ENCODE data around the gene TNS3. TPM values are rescaled to one million over a fixed set of nuclear protein-coding genes. Genes with fewer than 3 reads are reported as not detected.

Gene TNS3
- total and polyA plus RNA-seq, 9 of the 15 experiments (the other 6 are each of a cell fraction or from before 2014, with no cell fraction given) = 0.20 TPM; not detected in 8

DNA sequence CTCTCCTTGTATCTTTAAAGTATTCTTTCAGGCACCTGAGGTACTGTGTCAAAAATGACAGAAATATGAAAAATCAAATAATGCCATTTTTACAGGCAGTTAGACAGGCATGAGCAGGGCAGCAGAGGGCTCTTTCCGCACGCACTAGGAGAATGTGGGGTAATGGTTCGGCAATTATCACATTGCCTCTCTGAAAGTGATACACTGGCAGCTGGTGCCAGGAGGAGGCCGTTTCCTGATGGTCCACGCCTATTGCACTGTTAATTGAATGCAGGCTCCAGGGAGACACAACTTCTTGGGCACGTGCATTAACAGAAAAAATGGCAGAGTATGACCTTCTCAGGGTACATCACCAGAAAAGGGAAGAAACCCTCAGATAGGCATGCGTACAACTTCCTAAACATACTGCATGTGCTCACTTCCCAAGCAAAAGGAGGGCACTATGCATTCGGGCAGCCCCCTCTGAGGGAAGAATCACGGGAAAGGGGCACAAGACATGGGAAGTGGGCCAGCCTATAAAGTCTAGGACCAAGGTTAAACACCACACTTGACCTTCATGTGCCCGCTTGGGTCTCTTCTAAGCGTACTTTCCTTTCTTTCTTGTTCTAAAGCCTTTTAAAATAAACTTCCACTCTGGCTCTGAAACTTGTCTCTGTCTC, 161.7 kb downstream of the TNS3 start:
- Histone ChIP-seq H3K4me2 (ENCODE audit: insufficient read depth, low read length) (no peak overlapping the region), H3K4me1 (replicated peaks in 1 of 2; ENCODE audit: control insufficient read depth in 2 of 2, insufficient read depth in 2 of 2, low read length in 2 of 2) (no peaks in the 10 kb centered on the region), H2AFZ (ENCODE audit: low read depth, low read length) (no peak overlapping the region), H4K20me1 (replicated peaks; ENCODE audit: control insufficient read depth, insufficient read depth, low read length) (no peaks in the 10 kb centered on the region), H3K27me3 (ENCODE audit: control insufficient read depth in 2 of 2, insufficient read depth in 2 of 2, low read length in 2 of 2) (peaks cover 0 to 23% of the 10 kb centered on the region in 2 experiments; a peak in 3 of 5 replicates), H3K27ac (ENCODE audit: extremely low read depth, low read depth, low read length) (no peak overlapping the region), H3K4me3 (no peak overlapping the region), H3K9me1 (ENCODE audit: control insufficient read depth, insufficient read depth, low read length) (no peaks in the 10 kb centered on the region), H3K79me2 (ENCODE audit: control insufficient read depth, insufficient read depth, low read length) (no peaks in the 10 kb centered on the region), H3K9me3 (replicated peaks; ENCODE audit: control insufficient read depth, insufficient read depth, low read depth, low read length) (no peaks in the 10 kb centered on the region), H3K36me3 (ENCODE audit: control insufficient read depth, insufficient read depth, low read length) (no peaks in the 10 kb centered on the region), H3K9ac (ENCODE audit: insufficient read depth in 1 of 2, low read depth in 2 of 2, low read length in 2 of 2) (no peak overlapping the region)
- WGBS (ENCODE audit: insufficient coverage, low coverage, missing lambda C conversion rate) = 2% methylated on average over 10 of the region's 11 CpGs
- ChIA-PET CTCF (ENCODE audit: low intra/inter-chr PET ratio) (no interaction called here), POLR2A (no interaction called here)
- no peak for DNase-seq (ENCODE audit: extremely low read depth in 1 of 4, low spot score in 3 of 4)
- no peak for ATAC-seq
- intact Hi-C loops (cut with micrococcal nuclease) = no loop called here
- no TSS peak for BruUV-seq (replicated peaks)
- FAIRE-seq = no peak
- in situ Hi-C loops (cut with MboI) = no loop called here
- TF ChIP-seq FOXO4 (CRISPR knock-in tag; IDR thresholded peaks at IDR 0.05) = no peak
- TF ChIP-seq THAP7 (CRISPR knock-in tag; IDR thresholded peaks at IDR 0.05) = no peak
- no peak for TF ChIP-seq RHOXF2B (CRISPR knock-in tag; conservative IDR thresholded peaks at IDR 0.05)
- no peak for TF ChIP-seq NUFIP1 (IDR thresholded peaks at IDR 0.05; ENCODE audit: partially characterized antibody)
- no peak for TF ChIP-seq ZNF444 (CRISPR knock-in tag; IDR thresholded peaks at IDR 0.05)
- TF ChIP-seq, protein P1, sequence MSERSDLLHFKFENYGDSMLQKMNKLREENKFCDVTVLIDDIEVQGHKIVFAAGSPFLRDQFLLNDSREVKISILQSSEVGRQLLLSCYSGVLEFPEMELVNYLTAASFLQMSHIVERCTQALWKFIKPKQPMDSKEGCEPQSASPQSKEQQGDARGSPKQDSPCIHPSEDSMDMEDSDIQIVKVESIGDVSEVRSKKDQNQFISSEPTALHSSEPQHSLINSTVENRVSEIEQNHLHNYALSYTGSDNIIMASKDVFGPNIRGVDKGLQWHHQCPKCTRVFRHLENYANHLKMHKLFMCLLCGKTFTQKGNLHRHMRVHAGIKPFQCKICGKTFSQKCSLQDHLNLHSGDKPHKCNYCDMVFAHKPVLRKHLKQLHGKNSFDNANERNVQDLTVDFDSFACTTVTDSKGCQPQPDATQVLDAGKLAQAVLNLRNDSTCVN (CRISPR knock-in tag; IDR thresholded peaks at IDR 0.05) = no peak
- TF ChIP-seq, protein P2, sequence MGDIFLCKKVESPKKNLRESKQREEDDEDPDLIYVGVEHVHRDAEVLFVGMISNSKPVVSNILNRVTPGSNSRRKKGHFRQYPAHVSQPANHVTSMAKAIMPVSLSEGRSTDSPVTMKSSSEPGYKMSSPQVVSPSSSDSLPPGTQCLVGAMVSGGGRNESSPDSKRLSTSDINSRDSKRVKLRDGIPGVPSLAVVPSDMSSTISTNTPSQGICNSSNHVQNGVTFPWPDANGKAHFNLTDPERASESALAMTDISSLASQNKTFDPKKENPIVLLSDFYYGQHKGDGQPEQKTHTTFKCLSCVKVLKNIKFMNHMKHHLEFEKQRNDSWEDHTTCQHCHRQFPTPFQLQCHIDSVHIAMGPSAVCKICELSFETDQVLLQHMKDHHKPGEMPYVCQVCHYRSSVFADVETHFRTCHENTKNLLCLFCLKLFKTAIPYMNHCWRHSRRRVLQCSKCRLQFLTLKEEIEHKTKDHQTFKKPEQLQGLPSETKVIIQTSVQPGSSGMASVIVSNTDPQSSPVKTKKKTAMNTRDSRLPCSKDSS (IDR thresholded peaks at IDR 0.05; ENCODE audit: low read depth, partially characterized antibody) = no peak
- TF ChIP-seq USF2 (CRISPR knock-in tag; IDR thresholded peaks at IDR 0.05) = no peak
- TF ChIP-seq, protein P3, sequence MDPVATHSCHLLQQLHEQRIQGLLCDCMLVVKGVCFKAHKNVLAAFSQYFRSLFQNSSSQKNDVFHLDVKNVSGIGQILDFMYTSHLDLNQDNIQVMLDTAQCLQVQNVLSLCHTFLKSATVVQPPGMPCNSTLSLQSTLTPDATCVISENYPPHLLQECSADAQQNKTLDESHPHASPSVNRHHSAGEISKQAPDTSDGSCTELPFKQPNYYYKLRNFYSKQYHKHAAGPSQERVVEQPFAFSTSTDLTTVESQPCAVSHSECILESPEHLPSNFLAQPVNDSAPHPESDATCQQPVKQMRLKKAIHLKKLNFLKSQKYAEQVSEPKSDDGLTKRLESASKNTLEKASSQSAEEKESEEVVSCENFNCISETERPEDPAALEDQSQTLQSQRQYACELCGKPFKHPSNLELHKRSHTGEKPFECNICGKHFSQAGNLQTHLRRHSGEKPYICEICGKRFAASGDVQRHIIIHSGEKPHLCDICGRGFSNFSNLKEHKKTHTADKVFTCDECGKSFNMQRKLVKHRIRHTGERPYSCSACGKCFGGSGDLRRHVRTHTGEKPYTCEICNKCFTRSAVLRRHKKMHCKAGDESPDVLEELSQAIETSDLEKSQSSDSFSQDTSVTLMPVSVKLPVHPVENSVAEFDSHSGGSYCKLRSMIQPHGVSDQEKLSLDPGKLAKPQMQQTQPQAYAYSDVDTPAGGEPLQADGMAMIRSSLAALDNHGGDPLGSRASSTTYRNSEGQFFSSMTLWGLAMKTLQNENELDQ (CRISPR knock-in tag; IDR thresholded peaks at IDR 0.05; ENCODE audit: borderline replicate concordance) = no peak
- no peak for TF ChIP-seq RAD21 (CRISPR knock-in tag; conservative IDR thresholded peaks at IDR 0.05 in 1 of 2, IDR thresholded peaks at IDR 0.05 in 1 of 2)
- TF ChIP-seq MEF2D (tag; conservative IDR thresholded peaks at IDR 0.05; ENCODE audit: low read depth) = no peak
- no peak for TF ChIP-seq EGR1 (conservative IDR thresholded peaks at IDR 0.05)
- TF ChIP-seq TCF7 (IDR thresholded peaks at IDR 0.05; ENCODE audit: borderline replicate concordance) = no peak
- no peak for TF ChIP-seq GATAD2A (IDR thresholded peaks at IDR 0.05)
